HEK293 (cell line): ENCODE data around the gene ZSCAN10.

ENCODE experiments used
- CTCF ChIP-seq: fragments of 450-650 bp; formaldehyde crosslinking; IDR thresholded peaks from 2 replicates; pipeline ENCODE4 v1.5.1; 2016; ENCODE audit warnings: missing biosample characterization, missing genetic modification characterization
- PBX3 ChIP-seq: sonication (generic); formaldehyde crosslinking; IDR thresholded peaks from 2 replicates; pipeline ENCODE4 v1.8.1; 2022; ENCODE audit warnings: mild to moderate bottlenecking, moderate library complexity, missing genetic modification reagents
- ZBTB11 ChIP-seq: fragments of 450-650 bp; formaldehyde crosslinking; conservative IDR thresholded peaks from 2 replicates; pipeline ENCODE4 v1.5.1; 2016; ENCODE audit warnings: low read depth, missing biosample characterization, missing genetic modification characterization
- ZBTB17 ChIP-seq: fragments of 450-650 bp; formaldehyde crosslinking; IDR thresholded peaks from 2 replicates; pipeline ENCODE4 v1.5.1; 2016; ENCODE audit warnings: missing biosample characterization, missing genetic modification characterization
- ZBTB20 ChIP-seq: fragments of 450-650 bp; formaldehyde crosslinking; IDR thresholded peaks from 2 replicates; pipeline ENCODE4 v1.5.1; 2016; ENCODE audit warnings: missing biosample characterization, missing genetic modification characterization
- ZBTB48 ChIP-seq: fragments of 450-650 bp; formaldehyde crosslinking; IDR thresholded peaks from 2 replicates; pipeline ENCODE4 v1.5.1; 2016; ENCODE audit warnings: missing biosample characterization, missing genetic modification characterization
- ZFHX2 ChIP-seq: fragments of 450-650 bp; formaldehyde crosslinking; conservative IDR thresholded peaks from 2 replicates; pipeline ENCODE4 v1.5.1; 2016; ENCODE audit warnings: missing biosample characterization, missing genetic modification characterization
- ZNF184 ChIP-seq: fragments of 450-650 bp; IDR thresholded peaks from 2 replicates; pipeline ENCODE4 v1.5.1; 2018; ENCODE audit warnings: missing biosample characterization, mild to moderate bottlenecking, missing genetic modification characterization
- ZNF394 ChIP-seq: fragments of 450-650 bp; formaldehyde crosslinking; IDR thresholded peaks from 2 replicates; pipeline ENCODE4 v1.5.1; 2016; ENCODE audit warnings: missing biosample characterization, missing genetic modification characterization, mild to moderate bottlenecking, moderate library complexity, borderline replicate concordance
- ZNF501 ChIP-seq: fragments of 450-650 bp; formaldehyde crosslinking; IDR thresholded peaks from 2 replicates; pipeline ENCODE4 v1.5.1; 2016; ENCODE audit warnings: missing biosample characterization, missing genetic modification characterization
- ZNF513 ChIP-seq: fragments of 450-650 bp; IDR thresholded peaks from 2 replicates; pipeline ENCODE4 v1.5.1; 2018; ENCODE audit warnings: missing biosample characterization, missing genetic modification characterization
- ZNF518A ChIP-seq: fragments of 450-650 bp; formaldehyde crosslinking; conservative IDR thresholded peaks from 2 replicates; pipeline ENCODE4 v1.5.1; 2016; ENCODE audit warnings: low read depth, missing biosample characterization, missing genetic modification characterization
- ZNF626 ChIP-seq: fragments of 450-650 bp; sonication (Bioruptor Pico); formaldehyde crosslinking; IDR thresholded peaks from 2 replicates; pipeline ENCODE4 v1.5.1; 2018; ENCODE audit warnings: missing biosample characterization, missing genetic modification characterization, inconsistent platforms

ZSCAN10 gene

GRCh38 chr16:3123986-3124886 lies 25.1 kb upstream of the ZSCAN10 start (continued):
- TF ChIP-seq PBX3 (CRISPR knock-in tag): 0 out of 2 replicates have a peak, but pooled peaks have one; percentile 8
- TF ChIP-seq CTCF (tag by site-specific recombination): peak; percentile 86
- TF ChIP-seq ZBTB20 (tag by site-specific recombination): peak; percentile 100
- peak; percentile 91 for TF ChIP-seq ZBTB48 (tag by site-specific recombination)
- peak; percentile 86 for TF ChIP-seq ZBTB11 (tag by site-specific recombination)
- TF ChIP-seq ZBTB17 (tag by site-specific recombination): peak; percentile 97
- peak; percentile 66; the same call in 1 of the 2 replicates for TF ChIP-seq ZNF394 (tag by site-specific recombination)
- no peak; the same call in none of the 2 replicates for TF ChIP-seq ZNF501 (tag by site-specific recombination)
- TF ChIP-seq ZNF184 (tag by site-specific recombination): no peak
- TF ChIP-seq ZNF518A (tag by site-specific recombination): 0 out of 2 replicates have a peak, but pooled peaks have one; percentile 14
- peak; percentile 67 for TF ChIP-seq ZFHX2 (tag by site-specific recombination)
- TF ChIP-seq ZNF626 (tag by site-specific recombination): no peak
- TF ChIP-seq ZNF513 (tag by site-specific recombination): no peak
